ENCODE data around the gene PLAAT1.

Gene PLAAT1

DNA sequence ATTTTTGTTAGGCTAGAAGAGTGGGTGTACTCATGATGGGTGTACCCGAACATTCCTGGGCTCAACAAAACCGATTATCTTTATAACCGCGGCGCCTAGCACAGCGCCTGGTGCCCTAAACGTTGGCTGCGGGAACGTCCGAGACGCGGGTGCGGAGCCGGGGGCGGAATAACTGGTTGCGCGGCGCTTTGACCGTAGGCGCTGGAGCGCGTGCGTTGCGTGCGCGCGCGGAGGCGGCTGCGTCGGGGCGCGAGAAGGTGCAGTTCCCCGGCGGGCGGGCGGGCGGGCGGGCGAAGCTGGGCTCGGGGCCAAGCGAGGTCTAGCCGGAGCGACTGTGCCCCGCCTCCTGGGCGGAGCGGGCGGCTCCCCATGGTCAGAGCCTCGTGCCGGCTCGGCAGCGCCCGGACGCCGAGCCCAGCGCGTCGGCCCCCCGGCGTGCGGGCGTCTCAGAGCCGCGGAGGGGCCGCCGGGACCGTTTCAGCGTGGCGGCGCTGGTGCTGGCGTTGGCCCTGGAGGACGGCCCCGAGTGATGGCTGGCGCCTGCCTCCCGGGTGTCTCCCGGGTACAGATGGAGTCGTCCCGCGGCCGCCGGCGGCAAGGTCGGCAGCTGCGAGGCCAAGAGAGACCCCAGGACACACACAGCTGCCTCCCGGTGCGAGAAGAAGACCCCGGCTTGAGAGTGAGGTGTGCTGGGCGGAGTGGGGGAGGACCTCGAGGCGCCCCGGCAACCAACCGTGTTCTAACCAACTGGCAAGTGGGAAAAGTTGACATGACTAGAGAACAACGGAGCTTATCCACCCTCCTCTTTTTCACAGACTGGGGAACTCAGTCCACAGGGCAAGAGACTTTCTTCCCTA, at the start of gene PLAAT1:
TSS of gene PLAAT1 (plus strand) at position 373 of the 857 bp plus-strand sequence. CDS start 14,429 bp downstream, outside the sequence.
- peak; percentile 18 to 29 for DNase-seq

DNA sequence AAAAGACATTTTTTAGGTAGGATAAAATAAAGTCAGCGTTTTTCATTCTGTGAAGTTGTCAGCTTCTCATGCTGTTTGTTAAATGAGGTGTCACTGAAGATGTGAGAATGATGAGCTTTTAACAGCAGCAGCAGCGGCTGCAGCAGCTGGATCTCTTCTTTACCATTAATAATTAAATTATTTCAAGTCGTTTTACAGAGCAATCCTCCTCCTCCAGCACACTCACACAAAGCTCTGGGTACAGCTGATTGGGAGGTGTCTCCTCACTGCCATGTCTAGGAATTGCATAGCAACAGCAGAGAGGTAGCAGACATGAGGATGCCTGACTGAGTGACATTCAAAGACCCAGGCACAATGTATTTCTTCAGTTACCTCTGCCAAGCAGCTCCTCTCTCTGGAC, 46.7 kb upstream of the PLAAT1 start:
- no peak for DNase-seq

DNA sequence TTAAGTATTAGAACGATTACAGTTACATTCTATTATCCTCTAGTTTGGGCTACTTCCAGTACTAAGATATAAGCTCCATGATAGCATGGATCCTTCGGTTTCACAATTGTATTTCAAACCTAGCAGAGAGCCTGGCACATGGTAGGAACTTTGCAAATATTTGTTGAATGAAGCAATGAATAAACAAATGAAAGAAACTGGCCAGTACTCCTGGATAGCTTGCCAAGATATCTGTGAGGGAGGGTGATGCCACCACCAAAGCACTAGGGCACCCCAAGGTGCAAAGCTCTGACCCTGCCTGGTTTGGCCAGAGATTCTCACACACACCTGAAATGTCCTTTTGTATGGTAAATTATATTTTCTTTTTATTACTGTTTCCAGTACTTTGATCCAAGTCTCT, 44.3 kb upstream of the PLAAT1 start:
- DNase-seq, result no peak

DNA sequence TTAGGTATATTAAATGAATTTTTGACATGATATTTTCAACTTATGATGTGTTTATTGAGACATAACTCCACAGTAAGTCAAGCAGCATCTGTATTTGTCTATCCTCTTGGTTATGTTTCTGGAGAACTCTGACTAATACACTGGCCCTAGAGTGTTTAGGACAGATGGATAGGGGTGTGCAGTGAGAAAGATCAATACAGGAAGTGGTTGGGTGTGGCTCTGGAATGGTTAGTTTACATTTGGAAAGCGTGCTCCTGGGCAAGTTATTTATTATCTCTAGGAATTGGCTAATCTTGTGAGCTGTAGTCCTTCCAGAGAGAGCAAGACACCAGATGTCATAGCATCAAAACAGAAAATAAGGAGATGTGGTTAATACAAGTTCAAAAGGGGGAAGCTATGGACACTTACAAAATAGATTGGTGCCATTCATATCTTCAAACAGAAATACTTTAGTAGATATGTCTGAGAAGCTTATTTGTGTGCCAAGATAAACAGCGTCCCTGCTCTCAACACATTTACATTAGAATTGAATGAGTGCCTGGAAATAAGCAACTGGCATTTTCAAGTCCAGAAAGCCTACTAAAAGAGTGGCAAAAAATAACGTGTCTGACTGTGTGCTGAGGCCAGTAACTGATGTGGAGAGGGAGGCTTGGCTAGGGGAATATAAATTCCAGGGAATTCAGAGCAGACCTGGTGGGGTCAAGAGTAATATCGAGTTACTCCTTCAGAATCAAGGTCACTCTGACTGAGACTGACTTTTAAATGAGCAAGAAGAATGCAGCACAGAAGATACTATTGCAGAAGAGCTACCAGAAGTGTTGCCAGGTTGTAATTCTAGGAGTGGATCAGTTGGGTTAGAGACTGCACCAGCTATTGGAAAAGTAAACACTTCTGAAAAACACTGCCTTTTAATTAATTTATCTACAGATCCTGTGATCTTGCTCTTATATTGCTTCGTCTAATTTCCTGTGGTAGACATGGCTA, 33.4 kb upstream of the PLAAT1 start:
- DNase-seq, result no peak

- no peak for DNase-seq
Observed at GRCh38 chr3:193210618-193211017, 30.4 kb upstream of the PLAAT1 start.

DNA sequence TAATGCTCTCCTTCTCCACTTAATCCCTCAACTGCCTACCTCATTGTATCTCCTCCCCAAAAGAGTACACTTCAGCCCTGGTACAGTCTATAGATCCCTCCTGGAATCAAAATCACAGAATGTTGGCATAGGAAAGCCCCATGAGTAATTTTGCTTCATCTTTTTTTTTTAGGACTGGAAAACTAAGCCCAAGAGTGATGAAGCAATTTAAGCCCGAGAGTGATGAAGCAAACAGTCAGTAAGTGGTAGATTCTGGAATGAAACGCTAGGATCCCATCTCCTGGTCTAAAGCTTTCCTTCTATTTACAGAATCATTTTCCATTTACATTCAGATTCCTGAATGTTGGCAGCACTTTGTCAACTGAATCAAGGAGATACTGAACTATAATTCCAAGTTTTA, 29.8 kb upstream of the PLAAT1 start:
- DNase-seq, result no peak

GRCh38 chr3:193211984-193212383, 29.0 kb upstream of the PLAAT1 start:
- no peak for DNase-seq

DNA sequence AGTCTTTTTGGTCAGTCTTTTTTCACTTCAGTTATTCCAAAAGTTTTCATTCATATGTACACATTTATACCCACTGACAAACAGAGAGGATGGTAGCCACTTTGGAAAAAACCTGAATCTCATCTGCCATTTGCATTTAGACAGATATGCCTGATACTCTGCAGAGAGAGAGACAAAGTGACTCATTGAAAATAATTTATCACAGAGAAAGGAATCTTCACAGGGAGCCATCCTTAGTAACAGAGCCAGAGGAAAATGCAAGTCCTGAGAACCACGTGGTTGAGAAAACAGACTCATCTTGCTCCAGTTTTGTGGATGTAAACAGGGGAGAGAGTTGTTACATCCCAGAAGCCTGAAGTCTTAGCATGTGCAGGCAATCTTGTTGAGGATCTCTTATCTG, 28.2 kb upstream of the PLAAT1 start:
- DNase-seq, result no peak

DNA sequence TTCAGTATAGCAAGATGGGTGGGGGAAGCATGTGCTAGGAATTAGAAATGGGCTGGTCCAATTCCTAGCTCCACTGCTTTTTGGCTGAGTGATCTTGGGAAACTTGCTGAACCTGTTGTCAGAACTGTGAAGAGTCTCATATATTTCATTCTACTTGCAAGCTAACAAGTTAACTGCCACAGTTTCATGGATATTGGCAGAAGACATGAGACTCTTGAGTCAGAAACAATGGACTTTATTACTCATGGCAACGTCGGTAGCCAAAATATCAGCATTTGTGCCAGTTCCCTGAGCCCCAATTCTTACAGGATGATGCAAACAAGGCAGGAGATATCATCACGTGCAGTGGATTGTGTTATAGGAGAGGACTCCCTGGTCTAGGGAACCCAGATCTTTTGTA, 26.6 kb upstream of the PLAAT1 start:
- DNase-seq, result no peak

DNA sequence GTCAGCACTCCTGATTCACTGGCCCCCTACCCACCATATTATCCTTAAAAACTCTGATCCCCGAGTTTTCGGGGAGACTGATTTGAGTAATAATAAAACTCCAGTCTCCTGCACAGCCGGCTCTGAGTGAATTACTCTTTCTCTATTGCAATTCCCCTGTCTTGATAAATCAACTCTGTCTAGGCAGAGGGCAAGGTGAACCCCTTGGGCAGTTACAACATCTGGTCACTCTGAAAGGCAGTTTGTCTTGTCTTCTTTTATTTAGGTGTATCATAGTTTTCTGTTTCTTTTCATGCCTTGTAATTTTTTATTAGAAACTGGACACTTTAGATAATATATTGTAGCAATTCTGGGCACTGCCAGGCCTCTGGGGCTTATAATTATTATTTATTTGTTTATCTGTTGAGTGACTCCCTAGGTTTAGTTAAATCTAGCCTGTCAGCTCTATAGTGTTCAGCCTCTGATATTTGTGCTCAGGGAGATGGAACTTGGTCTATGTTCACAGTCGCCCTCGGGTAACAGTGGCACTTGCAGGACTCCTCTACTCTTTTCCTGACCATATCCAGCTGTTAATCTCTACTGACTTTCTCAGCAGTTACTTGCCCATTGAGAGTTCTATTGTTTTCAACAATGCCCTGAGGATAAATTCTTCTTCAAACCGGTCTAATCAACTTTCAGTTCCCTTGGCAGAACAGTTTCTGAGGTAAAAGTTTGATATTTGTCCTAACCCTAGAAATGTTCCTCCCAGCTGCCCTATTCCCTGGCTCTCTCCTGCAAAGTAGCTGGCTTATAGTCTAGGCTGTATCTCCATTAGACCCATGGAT, 15.5 kb upstream of the PLAAT1 start:
- DNase-seq, result no peak

DNA sequence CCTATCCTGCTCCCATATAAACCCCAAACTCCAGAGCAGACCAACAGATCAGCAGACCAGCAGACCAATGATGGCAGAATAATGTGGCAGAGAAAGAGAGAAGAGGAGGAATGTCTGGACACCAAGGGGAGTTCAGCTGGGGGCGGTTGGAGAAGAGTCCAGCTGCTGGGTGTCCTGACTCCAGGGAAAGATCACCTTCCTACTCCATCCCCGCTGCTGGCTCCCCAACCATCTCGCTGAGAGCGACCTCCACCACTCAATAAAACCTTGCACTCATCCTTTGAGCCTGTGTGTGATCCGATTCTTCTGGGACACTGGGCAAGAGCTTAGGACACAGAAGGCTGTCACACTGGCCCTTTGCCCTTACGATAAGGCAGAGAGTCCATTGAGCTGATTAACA, 12.8 kb upstream of the PLAAT1 start:
- no peak for DNase-seq

DNA sequence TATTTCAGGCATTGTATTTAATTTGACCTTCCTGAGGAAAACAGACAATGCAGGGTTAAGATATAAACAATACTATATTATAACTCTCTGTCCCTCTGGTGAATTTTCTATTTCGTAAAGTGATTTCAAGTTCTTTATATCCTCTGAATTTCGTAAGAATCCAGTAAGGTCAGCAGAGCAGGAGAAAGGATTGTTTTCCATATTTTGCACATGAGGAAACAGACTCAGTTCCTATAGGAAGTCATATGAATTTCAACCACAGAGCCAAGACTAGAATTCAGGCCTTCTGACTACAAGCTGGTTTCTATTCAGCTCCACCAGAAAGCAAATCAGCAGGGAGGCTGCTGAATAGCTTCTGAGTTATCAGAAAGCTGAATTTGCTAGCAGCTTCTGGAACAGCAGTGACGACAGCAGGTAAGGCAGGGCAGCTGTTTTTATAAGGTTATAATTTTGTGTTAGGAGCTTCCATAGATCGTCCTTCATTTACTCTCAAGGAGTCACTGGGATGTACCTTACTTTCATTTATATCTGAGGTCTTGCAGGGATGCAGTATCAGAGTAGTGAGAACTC, 11.1 kb upstream of the PLAAT1 start:
- no peak for DNase-seq

- no peak for DNase-seq
Observed at GRCh38 chr3:193230610-193231009, 10.4 kb upstream of the PLAAT1 start.

DNA sequence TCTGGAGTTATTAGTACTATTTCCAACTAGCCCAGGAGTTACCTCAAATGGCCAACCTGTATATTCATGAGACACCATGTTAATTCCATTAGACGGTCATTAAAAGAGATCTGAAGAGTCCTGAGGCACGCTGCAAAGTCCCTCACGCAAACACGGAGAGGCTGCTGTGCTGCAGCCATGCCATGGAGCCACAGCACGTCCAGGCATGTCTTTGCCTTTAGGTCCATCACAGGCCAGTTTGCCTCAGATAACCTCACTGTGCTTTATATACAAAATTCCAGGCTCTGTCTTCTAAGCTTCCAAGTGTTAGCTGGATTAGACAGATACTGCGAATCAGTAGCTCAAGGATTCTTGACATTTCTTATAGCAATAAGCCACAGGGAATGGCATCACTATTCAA, 9.8 kb upstream of the PLAAT1 start:
- DNase-seq, result no peak

GRCh38 chr3:193236599-193236998, 4.4 kb upstream of the PLAAT1 start:
- DNase-seq, result no peak

- no peak for DNase-seq
Observed at GRCh38 chr3:193237030-193237429, 4.0 kb upstream of the PLAAT1 start.

DNA sequence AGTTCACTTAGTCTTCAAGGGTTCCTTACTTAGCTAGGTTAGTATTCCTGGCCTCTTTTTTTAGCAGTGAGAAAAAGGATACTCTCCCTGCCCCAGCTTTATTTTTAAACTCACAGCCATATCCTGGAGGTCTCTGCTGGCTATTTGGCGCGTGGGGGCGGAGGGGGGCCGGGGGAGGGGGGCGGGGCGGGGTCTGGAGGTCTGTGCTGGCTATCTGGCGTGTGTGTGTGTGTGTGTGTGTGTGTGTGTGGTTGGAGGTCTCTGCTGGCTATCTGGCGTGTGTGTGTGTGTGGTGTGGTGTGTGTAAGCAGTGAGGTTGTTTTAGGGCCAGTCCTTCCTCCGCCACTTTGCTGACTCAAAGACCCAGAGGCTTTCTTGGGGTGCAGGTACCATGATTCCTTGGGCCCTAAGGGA, 579 bp upstream of the PLAAT1 start:
- DNase-seq, result no peak

- no peak for DNase-seq
Observed at GRCh38 chr3:193241716-193242115, 694 bp downstream of the PLAAT1 start.

DNA sequence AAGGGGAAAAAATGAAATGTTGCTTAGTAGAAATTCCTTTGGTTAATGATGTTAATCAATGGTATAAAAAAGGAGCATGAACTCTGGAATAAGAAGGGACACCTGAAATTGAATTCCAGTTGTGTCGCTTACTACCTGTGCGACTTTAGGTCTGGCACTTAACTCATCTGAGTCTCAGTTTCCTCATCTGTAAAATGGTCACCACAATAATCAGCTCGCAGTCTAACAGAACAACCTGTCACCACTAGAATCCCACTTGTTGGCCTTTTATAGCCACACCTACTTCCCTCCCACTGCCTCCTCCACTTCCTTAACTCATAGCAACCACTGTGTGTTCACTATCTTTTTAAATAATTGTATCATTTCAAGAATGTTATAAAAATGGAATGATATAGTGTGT, 2.5 kb downstream of the PLAAT1 start:
- DNase-seq, result no peak

- no peak for DNase-seq
Observed at GRCh38 chr3:193248848-193249468, 7.9 kb downstream of the PLAAT1 start.

DNA sequence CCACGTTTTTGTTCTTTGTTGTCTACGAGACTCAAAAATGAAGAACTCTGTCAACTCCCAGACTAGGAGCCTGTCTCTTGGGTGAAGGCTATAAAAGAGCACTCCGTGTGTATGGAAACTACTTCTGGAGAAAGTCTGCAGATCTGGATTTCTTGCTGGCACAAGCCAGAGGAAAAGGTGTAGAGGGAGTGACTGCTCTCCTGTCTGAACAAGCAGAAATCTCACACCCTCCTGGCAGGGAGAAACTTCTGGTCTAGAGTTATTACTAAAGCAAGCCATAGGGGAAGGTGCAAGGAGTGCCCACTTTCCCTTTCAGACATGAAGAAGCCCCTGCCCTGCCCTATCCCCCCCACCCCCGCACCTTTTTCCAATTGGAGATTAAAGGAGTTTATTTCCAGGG, 9.5 kb downstream of the PLAAT1 start:
- no peak for DNase-seq

Measured in activated CD4-positive, alpha-beta T cell treated with anti-CD3 and anti-CD28 coated beads, Interleukin-2, amount 50 U/mL, for 48 hours (primary cell).